DMS79 (cell line): ENCODE data around the gene ALG3.
A peak's percentile ranks its signal among the peaks of the same experiment; 100 is the strongest.
"Not testable (repeated sequence)": the region's sequence is repeated elsewhere in the genome, so short reads cannot be mapped to it uniquely, and the experiment has no call there.

Experiments used
- DNase-seq: peaks from one replicate; lab custom pipeline; 2025; lab: John Stamatoyannopoulos, UW

ALG3 gene

DNA sequence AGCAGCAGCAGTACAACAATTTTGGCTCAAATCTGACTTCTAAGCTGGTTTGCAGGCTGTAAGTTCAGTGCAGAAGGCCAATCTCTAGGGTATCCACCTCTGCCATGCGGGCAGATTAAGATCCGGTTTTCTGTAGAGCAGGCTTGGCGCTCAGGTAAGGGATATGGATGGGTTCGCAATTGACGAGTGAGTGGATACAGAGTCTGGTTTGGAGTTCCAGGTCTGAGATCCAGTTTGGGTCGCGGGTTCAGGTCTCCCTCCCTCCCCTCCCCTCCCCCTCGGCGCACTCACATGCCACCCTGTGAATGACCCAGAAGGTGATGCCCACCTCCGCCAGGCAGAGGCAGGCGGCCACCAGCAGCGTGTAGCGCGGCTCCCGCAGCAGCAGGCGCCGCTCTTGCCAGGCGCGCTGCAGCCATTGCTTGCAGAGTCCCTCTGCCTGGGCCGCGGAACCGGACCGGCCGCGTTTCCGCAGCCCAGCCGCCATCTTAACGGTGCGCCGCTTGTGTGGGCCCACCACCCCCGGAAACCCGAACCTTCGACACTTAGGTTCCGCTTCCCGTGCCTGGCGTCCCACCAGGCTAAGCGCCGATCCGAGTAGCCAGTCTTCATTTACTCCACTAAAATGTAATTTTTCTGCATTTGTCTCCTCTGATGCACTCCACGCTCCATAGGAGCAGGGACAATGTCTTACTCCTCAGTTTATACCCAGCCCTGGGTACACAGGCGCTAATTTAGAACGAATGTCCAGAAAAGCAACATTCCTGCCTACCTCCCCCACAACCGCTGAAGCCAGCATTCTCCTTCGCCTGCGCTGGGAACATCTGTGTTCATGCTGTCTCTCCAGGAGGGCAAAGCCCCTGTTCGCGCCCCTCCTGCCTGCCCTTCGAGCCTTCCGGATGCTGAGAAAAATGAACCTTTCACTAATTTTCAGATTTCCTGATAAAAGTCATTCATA lies at the start of gene ALG3:
ALG3 (minus strand) TSS at position 509 of the 958 bp plus-strand sequence; CDS start at position 487, 22 bp downstream.
- DNase-seq, result peak; percentile 34

DNA sequence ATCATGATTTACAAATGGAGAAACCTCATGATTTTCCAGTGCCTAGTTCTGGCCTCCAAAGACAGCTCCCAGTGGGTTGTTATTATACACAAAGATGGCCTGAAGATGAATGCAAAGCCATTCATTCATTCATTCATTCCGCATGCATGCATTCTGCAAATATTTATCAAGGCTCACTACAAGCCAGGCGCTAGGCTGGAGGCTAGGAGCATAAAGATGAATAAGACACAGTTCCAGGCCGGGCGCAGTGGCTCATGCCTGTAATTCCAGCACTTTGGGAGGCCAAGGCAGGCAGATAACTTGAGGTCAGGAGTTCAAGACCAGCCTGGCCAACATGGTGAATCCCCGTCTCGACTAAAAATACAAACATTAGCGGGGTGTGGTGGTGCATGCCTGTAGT lies 47.9 kb upstream of the ALG3 start:
- no peak for DNase-seq

DNA sequence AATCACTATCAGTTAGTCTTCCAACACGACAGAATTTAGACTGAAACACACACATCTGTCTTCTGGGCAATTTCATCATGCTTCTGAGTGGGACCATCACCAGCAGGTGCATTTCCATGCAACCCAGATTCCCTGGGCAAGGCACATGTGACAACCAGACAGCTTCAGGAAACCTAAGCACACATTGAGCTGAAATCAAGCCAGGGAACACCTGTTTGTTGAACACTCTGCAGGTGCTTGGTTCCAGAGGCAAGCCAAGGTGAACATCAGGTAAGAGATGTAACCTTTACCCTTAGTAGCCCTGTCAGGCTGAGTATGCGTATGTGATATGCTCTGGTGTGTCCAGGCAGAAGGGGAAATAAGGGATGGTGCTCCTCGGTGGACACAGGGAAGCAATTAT lies 47.0 kb upstream of the ALG3 start:
- no peak for DNase-seq

DNA sequence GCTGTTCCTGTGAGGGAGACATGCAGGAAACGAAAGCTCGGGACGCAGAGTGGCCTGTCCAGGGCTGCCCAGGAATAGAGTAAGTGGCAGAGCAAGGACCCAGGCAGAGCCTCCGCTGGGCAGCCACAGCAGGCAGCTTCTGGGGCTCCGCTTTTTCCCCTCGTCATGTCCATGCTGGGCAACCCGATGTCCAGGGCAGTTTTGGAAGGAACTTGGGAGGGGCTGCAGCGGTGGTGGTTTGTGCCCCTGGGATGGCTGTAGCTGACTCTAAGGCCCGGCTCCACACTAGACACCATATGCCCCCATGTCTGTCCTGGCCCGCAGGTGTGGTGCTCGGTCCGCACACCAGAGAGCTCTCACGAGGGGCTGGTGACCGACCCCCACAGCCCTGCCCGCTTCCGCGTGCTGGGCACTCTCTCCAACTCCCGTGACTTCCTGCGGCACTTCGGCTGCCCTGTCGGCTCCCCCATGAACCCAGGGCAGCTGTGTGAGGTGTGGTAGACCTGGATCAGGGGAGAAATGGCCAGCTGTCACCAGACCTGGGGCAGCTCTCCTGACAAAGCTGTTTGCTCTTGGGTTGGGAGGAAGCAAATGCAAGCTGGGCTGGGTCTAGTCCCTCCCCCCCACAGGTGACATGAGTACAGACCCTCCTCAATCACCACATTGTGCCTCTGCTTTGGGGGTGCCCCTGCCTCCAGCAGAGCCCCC lies 43.1 kb upstream of the ALG3 start:
- no peak for DNase-seq

DNA sequence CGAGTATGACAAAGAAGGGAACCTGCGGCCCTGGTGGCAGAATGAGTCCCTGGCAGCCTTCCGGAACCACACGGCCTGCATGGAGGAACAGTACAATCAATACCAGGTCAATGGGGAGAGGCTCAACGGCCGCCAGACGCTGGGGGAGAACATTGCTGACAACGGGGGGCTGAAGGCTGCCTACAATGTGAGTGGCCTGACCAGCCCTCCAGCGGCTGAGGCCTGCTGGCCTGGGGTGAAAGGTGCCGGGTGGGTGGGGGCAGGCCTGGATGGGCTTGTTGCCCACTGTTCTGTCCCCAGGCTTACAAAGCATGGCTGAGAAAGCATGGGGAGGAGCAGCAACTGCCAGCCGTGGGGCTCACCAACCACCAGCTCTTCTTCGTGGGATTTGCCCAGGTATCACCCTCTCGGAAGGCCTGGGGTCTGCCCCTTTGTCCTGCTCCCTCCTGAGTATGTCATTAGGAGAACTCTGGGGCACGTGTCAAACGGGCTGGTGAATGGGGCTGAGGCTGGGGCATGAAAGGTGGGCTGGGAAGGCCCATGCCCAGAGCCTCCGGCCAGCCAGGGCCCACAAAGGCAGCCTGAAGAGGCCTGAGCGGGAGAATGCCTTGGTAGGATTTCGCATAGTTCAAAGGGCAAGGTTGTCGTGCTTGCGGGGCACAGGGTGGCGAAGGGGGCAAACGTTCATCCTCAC lies 42.4 kb upstream of the ALG3 start:
- DNase-seq, result no peak

DNA sequence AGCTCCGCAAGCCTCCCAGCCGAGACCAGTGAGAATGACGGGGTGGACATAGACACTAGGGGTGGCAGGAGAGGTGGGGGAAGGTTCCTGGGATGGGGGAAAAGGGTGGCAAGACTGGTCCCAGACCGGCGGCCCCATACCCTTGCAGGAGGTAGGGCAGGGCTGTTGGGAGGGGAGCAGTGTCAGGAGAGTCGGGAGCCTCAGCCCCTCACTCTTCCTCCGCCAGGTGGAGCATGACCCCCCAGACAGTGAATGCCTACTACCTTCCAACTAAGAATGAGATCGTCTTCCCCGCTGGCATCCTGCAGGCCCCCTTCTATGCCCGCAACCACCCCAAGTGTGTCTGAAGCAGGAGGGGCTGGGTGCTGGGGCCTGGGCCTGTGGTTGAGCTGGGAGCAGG lies 41.6 kb upstream of the ALG3 start:
- DNase-seq, result no peak

DNA sequence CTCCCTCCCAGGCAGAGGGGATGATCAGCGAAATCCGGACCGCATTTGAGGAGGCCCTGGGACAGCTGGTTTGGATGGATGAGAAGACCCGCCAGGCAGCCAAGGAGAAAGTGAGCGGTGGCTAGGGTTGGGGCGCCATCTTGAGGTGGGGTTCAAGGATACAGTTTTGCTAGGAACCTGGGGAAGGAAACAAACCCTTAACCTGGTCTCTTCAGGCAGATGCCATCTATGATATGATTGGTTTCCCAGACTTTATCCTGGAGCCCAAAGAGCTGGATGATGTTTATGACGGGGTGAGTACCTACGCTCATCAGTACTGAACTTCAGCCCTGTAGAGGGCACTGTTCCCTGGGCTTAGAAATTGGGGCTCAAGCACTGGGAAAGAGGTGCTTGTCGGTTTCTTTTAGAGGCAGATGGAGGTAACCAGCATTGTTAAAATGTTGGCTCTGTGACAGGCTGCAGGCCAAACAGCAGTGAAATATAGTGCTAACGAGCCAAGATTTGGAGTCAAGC lies 40.7 kb upstream of the ALG3 start:
- peak; percentile 17 for DNase-seq

DNA sequence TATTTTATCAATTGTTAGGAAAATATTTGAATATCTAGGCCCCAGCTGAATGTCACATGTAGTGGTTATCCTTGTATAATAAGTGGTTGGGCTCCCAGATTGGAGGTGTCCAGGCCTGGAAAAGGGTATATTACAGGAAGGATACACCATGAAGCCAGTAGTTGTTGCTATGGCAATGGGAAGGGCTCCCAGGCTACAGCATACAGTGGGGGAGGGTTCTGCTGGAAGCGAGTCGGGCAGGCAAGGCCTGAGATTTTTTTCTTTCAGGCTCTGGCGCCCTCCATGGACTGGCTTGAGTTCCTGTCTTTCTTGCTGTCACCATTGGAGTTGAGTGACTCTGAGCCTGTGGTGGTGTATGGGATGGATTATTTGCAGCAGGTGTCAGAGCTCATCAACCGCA lies 35.9 kb upstream of the ALG3 start:
- peak; percentile 22 for DNase-seq

DNA sequence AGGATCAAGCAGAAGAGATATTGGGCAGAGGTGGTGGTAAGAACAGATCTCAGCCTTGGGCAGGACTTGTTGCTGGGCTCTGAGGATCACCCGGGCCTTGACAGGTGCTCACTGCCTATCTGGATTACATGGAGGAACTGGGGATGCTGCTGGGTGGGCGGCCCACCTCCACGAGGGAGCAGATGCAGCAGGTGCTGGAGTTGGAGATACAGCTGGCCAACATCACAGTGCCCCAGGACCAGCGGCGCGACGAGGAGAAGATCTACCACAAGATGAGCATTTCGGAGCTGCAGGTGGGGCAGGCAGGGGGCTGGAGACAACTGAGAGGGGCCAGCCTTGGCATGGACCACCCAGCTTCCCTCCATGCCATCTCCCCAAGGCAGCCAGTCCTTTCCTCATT lies 34.9 kb upstream of the ALG3 start:
- no peak for DNase-seq

DNA sequence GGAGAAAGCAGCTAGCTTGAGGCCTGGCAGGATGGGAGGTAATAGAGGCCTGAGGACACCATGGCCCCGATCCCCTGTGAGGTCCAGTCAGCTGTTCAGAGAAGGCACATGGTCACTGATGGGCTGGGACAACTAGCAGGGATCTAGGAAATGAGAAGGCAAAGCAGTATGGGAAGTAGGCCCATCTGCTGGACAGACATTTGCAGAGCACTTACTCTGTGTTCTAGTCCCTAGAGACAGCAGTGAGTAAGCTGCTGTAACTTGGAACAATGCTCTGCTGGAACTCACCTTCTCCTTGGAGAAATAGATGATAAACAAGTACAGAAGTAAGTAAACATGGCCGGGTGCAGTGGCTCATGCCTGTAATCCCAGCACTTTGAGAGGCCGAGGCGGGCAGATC lies 34.2 kb upstream of the ALG3 start:
- no peak for DNase-seq

DNA sequence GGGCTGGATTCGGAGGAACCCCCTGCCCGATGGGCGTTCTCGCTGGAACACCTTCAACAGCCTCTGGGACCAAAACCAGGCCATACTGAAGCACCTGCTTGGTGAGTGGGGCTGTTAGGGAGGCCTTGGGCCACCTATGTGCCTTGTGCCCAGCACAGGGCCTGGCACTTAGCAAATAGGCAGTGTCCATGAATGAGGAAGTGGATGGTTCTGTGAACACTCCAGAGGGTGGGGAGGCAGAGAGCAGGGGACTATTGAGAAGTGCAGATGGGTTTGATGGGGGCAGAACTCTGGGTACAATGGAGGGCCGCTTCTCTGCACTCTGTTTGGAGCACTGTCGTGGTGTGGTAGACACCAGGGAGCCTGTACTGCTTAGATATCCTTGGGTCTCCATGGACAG lies 28.6 kb upstream of the ALG3 start:
- DNase-seq, result no peak

DNA sequence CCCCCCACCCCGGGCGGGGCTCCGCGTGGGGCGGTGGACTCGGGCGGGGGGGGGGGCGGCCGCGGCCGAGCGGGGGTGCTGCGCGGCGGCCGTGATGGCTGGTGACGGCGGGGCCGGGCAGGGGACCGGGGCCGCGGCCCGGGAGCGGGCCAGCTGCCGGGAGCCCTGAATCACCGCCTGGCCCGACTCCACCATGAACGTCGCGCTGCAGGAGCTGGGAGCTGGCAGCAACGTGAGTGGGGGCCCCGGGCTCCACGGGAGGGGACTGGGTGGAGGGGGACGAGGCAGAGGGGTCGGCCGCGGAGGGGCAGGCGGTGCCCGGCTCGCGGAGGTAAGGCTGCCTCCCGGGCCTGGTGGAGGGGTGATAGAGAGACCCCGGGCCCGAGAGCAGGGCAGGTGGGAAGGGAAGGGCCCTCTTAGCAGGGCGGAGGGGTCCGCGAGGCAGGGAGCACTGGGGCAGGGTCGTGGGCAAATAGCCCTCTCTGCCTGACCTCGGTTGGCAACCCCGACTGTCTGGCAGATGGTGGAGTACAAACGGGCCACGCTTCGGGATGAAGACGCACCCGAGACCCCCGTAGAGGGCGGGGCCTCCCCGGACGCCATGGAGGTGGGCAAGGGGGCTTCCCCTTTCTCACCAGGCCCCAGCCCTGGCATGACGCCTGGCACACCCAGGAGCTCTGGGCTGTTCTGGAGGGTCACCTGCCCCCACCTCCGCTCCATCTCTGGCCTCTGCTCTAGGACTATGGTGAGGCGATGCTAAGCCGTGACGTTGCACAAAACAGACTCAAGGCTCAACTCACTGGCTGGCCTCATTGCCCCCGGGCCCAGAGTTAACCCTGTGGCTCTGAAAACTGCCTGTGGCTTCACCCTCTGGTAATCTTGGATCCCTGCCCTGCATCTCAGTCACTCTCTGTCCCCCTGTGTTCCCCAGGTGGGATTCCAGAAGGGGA lies 27.5 kb upstream of the ALG3 start, which contains the start of gene ECE2:
ECE2 (plus strand) TSS at position 62 of the 950 bp plus-strand sequence; CDS start at position 194, 132 bp downstream.
- no peak for DNase-seq

DNA sequence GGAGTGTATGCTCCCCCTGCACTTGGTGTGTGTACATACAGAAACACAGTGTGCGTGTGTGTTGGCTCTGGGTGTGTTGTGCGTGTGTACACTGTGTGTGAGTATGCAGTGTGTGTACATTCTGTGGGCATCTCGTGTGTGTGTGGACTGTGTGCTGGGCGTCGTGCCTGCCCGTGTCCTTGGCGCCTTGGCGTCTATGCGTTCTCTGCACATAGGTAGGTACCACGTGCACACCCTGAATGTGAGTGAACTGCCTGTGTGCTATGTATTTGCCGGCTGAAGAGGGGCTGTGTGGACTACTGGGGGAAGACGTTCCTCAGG lies 26.6 kb upstream of the ALG3 start:
- no peak for DNase-seq

DNA sequence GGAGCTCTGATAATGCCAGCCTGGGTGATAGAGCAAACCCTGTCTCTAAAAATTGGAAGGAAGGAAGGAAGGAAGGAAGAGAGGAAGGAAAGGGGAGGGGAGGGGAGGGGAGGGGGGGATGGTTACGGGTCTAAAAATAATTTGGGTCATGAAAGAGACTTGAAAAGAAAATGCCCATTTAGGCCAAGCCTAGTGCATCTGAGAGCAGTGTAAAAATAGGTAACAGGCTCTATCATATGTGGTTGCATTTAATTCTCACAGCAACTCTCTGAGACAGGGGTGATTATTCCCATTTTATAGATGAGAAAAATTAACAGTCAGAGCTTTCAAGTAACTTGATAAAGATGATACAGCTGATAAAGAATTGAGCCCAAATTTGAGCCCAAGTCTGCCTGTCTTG lies 23.5 kb upstream of the ALG3 start:
- no peak for DNase-seq

DNA sequence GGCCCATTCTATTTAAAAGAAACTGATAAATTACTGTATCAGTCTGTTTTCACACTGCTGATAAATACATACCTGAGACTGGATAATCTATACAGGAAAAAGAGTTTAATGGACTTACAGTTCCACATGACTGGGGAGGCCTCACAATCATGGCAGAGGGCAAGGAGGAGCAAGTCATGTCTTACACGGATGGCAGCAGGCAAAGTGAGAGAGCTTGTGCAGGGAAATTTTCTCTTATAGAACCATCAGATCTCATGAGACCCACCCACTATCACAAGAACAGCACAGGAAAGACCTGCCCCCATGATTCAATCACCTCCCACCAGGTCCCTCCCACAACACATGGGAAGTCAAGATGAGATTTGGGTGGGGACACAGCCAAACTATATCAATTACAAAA lies 18.5 kb upstream of the ALG3 start:
- DNase-seq, result not testable (repeated sequence)

DNA sequence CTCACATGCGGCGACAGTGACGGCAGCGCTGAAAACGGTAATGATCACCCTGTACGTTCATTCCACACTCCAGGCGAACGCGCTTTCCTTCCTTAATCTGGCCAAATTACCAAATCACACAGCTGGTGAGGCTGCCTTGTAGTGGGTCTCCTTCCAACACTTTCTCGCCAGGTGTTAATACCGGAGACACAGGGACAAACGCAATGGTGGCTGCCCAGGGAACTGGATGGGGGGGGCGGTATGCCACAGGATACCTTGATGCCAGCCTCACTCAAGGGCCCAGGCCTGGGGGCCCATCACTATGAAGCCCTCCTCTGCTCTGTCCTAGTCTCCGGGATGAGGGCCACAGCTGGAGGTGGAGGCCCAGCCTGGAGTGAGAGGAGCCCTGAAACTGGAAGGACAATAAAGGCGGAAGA lies 14.0 kb upstream of the ALG3 start:
- DNase-seq, result no peak

DNA sequence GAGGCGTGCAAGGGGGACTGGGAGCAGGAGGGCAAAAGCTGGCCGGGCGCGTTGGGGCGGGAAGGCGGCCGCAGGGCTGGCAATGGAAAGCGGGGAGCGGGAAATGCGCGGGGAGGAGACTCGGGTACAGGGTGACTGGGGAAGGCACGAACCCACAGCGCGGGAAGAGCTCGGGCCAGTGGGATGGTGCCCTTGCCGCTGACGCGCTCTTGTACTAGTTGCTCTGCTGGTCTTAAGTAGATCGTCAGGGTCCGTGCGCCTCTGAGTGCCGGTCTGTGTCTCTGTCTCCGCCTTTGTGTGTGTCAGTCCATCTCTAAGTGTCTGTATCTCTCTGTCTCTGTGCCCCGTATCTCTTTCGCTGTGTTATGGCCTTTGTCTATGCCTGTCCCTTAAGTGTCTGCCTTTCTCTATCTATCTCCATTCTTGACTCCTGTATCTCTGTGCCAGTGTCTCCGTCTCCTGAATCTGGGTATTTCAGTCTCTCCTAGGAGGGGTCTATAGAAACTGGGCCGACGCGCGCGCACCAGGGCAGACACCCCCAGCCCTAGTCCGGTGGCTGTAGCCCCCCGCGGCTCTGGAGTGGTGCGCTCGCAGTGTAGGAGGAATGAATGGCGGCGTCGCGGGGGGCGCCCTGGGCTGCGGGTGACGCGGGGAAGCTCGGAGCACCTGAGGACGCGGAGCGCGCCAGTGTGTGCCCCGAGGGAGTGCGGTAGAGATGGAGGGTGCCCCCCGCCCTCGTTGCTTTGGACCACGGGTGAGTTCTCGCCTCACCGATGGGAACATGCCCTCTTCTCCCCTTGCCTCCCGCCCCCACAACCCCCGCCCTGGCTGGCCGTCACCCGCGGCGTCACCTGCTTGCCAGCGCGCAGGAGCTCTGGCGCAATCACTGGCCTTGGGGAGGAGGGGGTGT lies 13.3 kb upstream of the ALG3 start:
- peak; percentile 71 for DNase-seq

DNA sequence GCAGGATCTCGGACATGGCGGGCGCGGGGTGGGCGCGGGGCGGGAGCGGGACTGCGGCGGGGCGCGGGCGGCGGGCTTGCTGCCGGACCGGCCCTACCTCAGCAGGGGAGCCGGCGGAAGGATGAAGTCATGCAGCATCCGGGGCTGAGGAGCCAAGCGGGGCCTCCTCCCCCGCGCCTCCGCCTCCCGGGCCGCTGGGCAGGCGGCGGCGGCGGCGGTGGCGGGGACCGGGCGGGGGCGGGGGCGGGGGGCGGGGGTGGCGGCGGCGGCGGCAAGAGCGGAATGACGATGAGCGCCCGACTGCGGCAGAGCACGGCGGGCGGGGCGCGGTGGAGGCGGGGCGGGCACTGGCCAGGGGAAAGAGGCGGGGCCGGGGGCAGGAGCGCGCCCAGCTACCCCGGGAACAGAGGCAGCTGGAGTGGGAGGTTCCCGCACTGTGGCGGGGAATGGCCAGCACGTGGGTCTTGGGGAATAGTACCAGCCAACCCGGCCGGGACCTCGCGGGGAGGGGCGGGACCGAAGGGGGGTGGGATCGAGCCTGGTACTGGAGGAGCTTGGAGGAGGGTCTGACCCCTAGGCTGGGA lies 12.6 kb upstream of the ALG3 start, which contains the start of gene CAMK2N2:
CAMK2N2 (minus strand) TSS at position 284 of the 584 bp plus-strand sequence; CDS start at position 16, 268 bp downstream.
- peak; percentile 84 for DNase-seq

DNA sequence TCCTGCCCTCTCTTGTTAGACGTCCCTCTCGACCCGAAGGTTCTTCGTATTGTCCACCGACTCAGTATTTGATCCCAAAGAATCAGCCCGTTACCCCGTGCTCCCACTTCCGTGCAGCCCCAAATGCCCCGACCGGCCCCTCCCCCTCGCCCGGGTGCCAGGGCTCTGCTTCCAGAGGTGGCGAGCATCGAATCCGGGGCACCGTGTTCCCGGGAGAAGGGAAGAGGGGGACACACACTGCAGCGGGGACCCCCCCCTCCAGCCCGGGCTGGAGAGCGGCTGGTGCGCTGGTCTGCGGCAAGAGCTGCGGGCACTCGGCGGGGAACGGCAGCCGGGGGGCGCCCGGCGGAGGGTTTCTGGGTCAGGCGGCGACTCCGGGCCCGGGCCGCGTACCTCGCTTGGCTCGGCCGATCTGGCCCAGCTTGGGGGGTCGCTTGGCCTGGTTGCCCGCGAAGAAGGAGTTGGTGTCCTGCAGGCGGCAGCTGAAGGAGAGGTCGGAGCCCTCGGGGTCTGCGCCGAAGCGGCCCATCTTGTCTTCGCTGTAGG lies 12.0 kb upstream of the ALG3 start:
- no peak for DNase-seq
